HG03521 (cell line): ENCODE results near the gene RAPGEF5.
A peak's percentile ranks its signal among the peaks of the same experiment; 100 is the strongest.

Experiments
- ATAC-seq: cut with Tn5 transposase; IDR thresholded peaks from one replicate; pipeline ENCODE4 v1.9.1; 2021; ENCODE audit warnings: mild to moderate bottlenecking, moderate library complexity; ENCODE audit not compliant: unreplicated experiment

RAPGEF5 gene

DNA sequence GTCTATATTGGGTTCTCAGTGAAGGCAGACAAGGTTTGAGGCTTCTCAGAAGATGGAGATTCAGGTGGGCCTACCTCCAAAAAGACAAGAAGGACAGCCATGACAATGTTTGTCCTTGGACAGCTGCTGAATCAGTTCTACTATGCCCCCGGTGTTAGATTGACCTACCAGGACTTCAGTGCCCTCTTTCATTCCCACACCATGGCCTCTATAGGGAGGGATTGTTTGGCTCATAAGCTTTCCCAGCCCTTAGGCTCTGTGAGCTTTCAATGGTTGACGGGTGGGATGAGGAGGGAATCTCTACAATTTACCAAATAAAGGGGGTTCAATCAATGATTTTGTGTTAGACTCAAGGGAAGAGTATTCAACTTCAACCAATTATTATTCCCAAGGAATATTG, 23.4 kb upstream of the RAPGEF5 start:
- no peak for ATAC-seq

DNA sequence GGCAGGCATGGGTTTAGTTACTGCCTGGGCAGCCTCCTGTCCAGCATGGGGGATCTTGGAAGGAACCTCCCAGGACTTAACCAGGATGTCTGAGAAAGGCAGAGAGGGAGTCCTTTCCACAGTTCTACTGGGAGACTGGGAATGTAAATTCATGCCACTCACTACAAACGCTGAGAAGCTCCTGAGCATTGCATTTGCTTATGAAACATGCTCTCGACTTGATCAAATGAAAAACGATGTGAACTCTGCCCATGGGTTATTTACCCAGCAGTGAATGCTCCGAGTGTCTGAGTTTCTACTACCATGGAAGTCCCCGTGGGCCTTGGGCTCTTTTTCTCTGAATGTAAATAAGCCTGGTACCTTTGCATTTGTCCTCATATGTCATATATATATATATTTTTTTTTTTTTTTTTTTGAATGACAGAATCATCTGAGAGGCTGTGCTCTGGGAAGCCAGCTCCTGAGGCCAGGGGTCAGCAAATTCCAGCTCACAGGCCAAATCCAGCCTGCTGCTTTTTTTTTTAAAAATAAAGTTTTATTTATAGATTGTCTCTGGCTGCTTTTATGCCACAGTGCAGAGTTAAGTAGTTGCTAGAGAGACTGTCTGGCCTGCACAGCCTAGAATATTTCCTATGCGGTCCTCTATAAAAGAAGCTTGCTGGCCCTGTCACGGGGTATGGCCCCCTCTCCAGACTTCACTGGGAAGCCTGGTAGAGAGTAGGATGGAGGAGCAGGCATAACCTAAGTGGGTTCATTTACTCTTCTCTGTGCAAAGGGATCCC, 21.4 kb upstream of the RAPGEF5 start:
- ATAC-seq: no peak

DNA sequence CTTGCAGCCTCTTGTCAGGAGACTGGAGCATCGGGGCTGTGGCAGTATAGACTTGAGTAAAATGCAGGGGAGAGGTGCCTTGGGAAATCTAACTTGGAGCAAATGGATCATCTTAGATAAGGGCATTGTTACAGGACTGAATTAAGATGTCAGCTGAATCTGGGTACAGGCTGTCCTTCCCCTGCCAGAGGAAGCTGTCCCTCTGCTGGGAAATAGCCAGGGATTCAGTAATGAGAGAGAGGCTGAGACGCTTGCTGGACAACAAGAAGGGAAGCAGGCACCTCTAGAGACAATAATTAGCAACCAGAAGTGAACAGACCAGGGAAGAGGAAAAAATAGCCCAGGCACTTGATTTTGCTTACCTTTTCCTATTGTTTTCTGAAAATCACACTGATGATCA, 20.7 kb upstream of the RAPGEF5 start:
- ATAC-seq: no peak

DNA sequence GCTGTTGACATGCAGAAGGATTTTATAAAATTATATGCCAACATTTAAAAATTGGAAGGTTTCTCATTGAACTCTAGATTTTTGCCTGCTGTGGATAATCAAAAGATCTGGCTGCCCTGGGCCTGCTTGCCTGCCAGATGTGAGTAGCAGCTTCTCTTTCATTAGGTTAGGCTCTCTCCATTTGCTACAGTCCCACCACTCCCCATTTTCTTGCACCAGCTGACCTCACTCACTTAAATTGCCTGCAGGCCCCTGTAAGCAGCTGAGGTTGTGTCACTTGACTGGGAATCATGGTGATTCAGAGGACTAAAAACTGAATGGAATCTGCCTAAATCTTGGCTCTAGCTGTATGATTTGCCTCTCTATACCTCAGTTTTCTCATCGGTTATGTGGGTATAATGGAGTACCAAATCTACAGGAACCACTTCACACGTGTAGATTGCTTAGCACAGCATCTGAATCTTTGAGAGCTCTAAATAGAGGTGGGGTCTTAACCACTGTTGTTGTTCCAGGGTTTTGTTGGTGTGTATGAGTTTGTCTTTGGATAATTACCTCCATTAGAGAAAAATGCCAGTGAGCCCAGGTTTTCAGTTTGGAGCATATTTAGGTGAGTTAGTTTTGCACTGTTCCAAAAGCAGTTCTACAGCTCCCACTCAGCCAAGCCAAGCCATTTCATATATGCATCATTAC, 18.6 kb upstream of the RAPGEF5 start:
- no peak for ATAC-seq

DNA sequence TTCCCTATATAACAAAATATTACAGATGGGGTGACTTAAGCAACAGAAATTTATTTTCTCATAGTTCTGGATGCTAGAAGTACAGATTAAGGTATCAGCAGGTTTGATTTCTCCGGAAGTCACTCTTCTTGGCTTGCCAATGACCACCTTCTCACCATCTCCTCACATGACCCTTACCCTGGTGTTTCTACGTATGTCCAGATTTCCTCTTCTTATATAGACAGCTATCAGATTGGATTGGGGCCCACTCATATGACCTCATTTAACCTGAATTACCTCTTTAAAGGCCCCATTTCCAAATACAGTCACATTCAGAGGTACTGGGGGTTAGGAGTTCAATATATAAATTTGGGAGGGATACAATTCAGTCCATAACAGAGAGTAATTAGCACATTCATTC, 17.0 kb upstream of the RAPGEF5 start:
- no peak for ATAC-seq

DNA sequence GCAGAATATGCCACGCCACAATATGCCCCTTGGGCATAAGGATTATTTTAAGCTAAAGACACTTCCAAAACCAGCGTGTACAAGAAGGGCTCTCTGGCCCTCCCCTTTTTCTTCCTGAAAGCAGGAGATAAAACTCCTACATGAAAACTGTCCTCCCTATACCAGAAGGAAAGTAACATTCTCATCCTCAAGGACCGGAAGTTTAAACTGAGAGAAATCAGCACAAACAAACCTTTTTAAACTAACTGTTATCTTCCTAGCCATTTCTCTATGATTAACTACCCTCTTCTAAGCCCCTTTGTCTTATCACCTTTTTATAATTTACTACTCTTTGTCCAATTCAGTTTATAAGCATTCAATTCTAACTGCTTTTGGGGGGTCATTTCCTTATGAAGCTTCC, 16.4 kb upstream of the RAPGEF5 start:
- ATAC-seq: no peak

DNA sequence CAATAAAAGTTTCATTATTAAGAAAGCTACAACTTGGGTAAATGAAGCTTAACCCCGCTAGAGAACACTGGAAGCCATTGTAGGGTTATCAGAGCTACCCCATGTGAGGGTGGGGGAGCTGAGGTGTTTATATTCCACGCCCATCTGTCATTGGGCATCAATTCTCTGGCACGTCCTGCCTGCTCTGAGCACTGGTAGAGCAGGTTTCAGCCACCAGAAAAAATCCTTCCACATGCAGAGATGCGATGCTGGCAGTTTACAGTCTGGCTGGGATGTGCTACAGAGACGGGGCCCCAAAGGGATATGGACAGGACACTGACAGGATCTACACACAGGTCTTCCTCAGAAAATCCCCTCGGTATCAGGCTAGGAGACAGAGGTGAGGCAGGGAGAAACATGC, 15.9 kb upstream of the RAPGEF5 start:
- ATAC-seq: no peak

DNA sequence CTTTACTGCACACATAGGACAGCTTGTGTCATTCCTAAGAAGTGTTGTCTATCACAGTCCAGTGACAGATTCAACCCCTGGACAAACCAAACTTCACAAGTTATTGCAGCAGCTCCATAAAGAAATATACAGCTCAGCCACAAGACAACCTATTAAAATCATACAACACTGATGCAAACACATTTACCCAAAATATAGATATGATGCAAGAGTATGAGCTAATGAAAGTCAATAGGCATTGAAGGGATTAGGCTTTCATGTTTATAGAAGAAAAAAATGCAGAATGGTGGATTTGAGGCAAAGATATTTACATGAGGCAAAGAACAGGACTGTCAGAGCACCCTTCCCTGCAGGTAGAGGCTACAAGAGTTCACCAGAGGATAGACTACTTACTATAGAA, 14.9 kb upstream of the RAPGEF5 start:
- no peak for ATAC-seq

DNA sequence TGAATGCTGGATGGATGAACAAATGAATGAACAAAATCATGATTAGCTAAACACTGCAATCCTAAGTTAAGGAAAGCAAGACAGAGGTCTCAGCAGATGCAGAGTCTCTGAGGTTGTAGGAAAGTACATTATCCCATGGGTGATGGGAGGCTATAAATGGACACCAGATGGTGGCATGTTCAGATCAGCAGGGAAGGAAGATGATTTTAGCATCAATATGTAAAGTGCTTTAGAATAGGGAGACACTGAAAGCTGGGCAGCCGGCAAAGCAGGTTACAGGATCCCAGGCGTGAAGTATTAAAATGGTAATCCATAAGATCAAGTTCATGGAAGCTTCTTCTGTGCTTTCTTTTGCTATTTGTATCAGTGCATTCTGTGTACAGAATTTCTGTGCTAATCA, 7.9 kb upstream of the RAPGEF5 start:
- ATAC-seq: no peak

DNA sequence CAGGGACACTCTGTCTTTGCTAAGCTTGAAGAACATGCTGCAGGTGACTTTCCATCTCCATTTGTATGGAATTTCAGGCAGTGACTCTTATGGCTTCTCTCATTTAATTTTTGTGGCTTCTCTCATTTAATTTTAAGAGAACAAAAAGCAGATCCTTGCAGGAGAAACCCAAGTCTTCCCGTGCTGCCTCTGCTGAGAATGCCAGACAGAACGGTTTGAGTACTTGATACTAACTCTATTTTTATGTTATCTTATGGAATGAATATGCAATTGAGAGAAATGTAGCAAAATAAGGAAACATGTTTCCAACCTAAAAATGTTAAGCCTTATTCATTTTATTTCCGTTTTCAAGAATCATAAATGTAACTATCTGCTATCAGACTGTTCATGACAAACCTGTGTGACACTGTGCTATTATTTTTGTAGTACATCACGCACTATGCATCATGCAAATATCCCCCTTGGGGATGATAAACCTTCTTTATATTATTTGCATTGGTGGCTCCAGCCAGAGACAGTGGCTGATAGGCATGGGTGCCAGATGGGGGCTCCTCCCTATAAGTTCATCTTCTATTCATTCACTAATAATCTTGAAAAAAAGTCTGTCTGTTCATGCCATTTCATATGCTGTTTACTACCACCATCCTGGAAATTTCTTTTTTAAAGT, 6.9 kb upstream of the RAPGEF5 start:
- ATAC-seq: no peak

DNA sequence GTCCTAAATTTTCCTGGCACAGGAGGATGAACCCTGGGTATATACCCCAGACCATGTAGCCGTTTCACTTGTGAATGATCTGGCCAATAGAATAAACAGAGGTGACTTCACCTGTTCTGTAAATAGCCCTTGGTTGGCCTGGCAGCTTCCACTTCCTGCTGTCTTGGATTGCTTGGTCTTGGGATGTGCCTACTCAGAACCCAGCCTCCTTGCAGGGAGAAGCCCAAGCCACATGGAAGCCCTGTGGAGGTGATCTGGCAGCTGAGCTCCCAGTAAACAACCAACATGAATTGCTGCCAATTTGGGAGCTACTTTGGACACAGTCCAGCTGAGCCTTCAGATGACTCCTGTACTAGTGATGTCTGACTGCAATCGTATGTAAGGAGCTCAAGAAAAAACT, 4.8 kb upstream of the RAPGEF5 start:
- ATAC-seq: no peak

DNA sequence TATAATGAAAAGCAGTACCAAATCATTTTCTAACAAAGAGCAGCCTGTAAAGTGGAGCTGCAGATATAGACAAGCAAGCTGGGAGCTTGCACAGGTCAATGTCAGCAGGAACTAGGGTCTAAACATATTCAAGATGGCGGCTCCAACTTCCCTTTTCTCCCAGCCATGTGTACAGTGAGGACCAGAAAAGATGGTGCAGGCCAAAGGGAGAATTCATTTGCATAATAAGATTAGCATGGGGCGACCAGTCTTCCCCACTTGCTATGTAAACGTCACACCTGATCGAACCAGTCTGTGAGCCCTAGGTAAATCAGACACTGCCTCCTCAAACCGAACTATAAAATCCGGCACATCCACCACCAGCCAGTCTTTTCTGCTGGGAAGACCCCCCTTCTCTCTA, 4.4 kb upstream of the RAPGEF5 start:
- ATAC-seq: no peak

DNA sequence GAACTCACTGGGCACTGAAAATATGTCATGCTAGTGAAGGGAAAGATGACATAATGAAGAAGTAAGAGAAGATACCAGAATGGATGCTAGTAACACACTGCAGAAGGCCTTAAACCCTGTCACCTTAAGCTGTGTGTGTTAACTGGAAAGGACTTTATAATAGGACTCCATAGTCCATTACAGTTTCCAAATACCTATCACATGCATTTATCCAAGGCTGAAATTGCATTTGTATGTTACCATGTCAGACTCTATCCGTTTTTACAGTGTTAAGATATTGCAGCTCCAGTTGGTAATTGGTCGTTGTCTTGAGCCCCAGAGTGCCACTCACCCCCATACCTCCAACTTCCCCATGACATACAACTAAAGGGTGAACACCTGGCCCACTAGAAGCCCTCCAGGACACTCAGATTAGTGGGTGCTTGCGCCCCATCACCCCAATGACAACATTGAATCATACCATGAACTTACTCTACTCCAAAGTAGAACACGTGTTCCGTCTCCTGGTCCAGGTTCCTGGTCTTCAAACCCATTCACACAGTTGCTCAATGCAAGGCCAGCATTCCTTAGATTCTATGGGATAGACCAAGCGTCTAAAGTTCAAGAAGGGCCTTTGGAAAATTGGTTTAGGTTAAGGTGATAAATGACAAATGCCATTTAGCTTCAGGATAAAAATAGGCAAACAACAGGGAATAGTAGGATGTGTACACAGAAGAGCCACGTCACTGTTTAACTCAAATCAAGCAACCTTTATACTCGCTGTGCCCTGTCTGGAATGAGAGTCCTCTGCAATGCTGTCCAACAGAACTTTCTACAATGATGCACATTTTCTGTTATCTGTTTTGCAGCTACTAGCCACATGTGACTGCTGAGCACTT, 2.1 kb upstream of the RAPGEF5 start:
- ATAC-seq: no peak

DNA sequence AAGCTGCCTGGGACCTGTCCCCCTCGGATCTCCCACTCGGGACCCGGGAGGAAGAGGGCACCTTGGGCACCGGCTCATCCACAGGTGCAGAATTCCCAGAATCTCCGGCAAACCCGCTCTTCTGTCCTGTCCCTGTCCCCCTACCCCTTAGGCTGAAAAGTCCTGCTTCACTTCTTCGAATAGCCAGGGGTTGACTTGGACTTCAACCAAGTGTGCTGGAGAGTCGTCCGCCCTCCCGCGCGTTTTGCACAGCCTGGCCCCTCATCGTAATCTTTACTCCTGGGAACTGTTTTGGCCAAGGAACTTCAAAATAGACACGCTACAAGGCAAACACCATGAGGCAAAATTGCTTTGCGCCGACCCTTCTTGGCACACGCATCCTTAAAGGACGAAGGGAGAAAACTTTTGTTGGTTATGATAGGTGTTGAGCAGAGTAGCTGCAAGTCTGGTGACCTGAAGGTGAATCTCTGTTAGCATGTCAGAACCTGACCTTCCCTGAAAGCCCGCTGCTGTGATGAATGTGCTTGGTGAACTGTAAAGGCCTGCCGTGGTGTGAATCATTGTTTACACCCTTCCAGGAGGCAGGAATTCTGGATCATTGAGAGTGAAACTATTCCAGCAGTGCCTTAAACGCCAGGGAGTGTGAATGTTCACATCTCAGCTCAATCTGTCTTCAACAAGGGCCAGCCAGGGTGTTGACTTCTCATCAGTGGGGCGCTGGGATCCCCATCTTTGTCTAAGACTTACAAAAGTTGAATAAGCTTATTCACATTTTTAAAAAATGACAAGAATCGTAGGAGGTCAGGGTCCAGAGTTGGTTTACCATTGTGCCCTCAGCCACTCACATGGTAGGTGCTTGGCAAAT, 589 bp upstream of the RAPGEF5 start:
- ATAC-seq: no peak

DNA sequence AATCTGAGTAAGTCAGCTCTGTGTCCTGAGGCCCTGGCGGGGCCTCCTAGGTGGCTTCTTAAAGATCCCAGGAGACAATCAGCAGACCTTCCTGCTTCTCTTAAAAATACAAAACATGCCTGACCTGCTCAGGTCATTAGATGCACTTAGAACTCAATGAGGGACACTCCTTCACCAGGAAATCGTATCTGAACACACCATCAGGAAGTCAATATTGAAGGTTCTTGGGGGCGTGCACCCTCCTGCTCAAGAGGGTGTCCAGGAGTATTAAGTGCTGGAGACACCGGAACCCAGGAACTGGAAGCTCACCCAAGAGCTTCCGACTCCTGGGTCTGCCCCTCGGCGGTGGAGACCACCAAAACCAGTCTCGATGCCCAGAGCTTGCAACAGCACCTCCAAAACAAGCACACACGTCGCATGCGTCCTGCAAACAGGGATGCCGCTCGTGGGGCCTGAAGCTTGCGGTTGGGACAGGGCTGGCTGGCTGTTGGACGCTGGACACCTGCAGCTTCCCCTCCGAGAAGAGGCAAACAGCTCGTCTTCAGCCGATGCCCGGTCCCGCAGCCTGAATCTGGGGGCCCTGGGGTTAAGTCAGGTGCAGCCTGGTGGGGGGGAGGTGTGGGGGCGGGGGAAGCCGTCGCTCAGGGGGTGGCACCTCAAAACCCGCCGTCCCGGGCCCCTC, 803 bp downstream of the RAPGEF5 start:
- no peak for ATAC-seq

DNA sequence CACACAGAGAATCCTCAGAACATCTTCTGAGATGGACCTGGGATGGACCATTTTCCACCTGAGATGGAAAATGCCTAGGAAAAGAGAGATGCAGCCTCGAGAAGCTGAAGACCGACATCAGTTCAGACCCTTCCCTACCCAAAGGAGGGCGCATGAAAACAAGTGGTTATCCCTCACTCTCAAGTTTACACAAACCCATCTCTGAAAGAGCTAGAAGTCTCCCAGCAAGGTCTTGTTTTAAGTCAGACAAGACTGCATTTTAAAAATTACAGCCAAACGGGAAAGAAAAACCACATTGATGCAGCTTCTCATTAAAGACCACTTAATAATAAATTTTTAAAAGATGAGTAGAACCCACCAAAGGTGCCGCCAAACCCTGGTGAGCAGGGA, 1.3 kb downstream of the RAPGEF5 start:
- ATAC-seq: no peak

DNA sequence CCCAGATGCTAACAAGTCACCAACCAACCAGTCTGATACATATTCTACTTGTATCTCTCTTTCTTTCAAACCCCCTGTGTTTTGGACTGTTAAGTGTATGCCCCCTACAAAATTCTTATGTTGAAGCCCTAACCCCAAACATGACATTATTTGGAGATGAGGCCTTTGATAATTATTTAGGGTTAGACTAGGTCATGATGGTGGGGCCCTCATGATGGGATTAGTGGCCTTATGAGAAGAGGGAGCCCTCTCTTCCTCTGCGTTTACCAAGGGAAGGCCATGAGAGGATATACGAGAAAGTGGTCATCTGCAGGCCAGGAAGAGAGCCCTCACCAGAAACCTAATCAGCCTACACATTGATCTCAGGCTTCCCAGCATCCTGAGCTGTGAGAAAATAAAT, 2.5 kb downstream of the RAPGEF5 start:
- no peak for ATAC-seq

DNA sequence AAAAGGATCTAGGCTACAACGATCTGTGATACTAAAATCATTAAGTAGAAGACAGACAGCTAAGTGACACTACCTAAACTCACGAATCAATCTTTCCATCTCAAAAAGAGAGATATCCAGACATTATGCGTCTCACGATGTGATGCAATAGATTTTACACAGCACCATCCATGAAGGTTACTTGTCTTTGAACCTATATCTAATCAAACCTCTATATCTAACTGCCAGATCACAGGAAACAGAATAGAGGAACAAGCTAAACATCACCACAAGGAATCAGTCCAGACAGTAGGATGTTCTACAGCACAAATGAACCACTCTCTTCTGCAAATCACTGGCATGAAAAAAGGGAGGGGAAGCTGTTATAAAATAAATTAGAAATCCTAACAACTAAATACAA, 4.1 kb downstream of the RAPGEF5 start:
- ATAC-seq: no peak

DNA sequence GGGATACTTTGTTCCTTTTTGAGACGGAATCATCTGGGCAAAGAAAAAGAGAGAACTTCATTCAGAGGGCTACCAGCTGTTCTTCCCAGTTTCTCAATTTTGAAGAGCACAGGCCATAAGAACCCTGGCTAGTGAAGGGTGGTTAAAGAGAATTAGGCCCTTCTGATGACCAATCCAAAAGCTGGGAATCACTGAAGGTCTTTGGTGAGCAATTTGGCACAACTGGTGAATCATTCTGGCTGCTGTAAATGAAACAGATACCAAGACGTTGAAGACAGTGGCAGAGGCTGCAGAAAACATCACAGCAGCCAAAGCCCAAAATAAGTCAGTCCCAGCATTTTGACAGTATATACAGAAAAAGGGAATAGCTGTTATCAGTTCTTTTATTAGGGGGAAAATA, 5.1 kb downstream of the RAPGEF5 start:
- no peak for ATAC-seq

DNA sequence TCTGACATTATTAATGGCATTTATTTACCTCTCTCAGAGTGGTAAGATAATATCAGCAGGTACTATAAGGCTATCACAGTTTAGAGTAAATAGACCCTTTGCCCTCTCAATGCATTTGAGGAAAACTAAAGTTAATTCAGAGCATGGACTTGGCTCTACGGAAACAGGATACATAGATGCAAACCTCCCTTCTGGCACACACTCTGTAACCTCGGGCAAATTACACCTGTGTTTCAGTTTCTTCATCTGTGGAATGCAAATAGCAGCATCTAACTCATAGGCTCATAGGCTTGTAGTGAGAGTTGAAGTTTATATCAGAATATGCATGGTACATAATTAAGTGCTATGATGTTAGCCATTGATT, 5.6 kb downstream of the RAPGEF5 start:
- ATAC-seq: peak; percentile 79
